GM12872 (cell line): ENCODE results near the gene IRS4.

ENCODE experiments used
- TF ChIP-seq, protein P1 (sequence below): IDR thresholded peaks from 3 replicates; pipeline ENCODE4 v1.5.1; 2011; ENCODE audit warnings: low read depth, mild to moderate bottlenecking, low read length, moderate library complexity; ENCODE audit not compliant: insufficient read depth

IRS4 gene

DNA sequence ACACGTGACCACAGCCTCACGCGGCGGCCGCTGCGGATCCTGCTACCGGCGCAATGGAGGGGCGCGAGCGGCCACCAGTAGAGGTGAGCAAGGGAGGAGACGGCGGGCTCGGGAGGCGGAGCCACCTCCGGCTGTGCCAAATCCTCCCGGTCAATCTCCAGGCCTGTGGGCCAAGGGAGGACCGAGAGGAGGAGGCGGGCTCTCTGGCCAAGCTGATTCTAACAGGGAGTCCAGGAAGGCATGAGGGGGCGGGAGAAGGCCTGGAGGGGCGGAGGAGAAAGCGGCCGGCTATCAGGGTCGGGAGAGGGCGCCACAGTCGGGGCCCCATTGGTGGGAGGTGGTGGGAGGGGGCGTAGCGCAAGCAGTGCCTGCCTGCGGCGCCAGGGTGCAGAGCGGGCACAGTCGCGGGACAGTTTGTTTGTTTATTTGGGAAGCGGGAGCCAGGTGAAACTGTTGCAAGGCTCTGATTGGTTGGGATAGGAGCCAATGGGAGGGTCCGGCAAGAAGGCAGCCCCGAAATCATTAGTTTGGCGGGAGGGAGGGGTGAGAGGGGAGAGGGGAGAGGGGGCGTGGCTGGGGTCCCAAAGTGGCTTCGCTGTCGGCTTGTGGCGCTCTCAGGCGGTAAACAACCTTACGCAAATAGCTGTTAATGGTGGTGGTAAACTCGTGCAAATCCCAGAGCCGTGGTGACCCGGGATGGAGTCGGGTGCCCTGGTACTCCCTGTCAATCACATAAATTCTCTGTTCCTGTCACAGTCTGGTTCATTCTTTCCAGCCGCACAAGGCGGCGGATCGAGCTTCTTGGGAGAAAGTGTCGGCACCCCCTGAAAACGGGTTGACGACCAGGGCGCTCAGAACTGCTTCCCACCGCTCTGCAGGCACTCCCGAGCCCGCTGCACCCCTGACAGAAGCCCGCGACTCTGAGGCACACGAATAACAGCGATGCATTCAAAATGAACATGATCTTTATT is at the start of gene IRS4:
TSS of gene IRS4 (minus strand) at position 55 of the 971 bp plus-strand sequence.
- TF ChIP-seq, protein P1, sequence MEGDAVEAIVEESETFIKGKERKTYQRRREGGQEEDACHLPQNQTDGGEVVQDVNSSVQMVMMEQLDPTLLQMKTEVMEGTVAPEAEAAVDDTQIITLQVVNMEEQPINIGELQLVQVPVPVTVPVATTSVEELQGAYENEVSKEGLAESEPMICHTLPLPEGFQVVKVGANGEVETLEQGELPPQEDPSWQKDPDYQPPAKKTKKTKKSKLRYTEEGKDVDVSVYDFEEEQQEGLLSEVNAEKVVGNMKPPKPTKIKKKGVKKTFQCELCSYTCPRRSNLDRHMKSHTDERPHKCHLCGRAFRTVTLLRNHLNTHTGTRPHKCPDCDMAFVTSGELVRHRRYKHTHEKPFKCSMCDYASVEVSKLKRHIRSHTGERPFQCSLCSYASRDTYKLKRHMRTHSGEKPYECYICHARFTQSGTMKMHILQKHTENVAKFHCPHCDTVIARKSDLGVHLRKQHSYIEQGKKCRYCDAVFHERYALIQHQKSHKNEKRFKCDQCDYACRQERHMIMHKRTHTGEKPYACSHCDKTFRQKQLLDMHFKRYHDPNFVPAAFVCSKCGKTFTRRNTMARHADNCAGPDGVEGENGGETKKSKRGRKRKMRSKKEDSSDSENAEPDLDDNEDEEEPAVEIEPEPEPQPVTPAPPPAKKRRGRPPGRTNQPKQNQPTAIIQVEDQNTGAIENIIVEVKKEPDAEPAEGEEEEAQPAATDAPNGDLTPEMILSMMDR: no peak

DNA sequence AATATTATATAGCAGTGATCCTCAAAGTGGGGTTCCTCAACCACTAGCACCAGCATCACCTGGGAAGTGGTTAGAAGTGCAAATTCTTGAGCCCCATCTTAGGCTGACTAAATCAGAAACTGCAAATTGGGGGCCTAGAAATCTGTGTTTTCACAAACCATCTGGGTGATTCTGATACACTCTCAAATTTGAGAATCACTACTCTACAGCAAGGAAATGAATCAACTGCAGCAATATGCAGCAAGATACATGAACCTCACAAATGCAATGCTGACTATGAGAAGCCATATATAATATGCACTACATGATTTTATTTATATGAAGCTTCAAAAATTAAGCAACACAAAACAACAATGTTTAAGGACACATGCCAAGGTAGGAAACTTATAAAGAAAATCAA is 36.2 kb upstream of the IRS4 start:
- TF ChIP-seq, protein P1: no peak

DNA sequence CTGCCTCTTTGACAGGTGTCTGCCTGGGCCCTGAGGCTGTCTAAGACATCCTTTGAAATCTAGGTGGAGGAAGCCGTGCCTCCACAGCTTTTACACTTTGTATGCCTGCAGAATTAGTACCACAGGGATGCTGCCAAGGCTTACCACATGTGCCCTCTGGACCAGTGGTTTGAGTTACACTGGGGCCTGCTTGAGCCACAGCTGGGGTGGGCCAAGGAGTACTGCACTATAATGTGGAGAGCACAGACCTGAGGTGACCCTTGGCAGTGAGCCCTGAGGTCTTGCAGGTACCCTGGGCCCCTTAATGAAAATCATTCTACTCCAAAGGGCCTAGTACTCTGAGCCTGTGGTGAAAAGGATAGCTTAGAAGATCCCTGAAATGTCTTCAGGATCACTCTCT is 27.2 kb upstream of the IRS4 start:
- TF ChIP-seq, protein P1: no peak

DNA sequence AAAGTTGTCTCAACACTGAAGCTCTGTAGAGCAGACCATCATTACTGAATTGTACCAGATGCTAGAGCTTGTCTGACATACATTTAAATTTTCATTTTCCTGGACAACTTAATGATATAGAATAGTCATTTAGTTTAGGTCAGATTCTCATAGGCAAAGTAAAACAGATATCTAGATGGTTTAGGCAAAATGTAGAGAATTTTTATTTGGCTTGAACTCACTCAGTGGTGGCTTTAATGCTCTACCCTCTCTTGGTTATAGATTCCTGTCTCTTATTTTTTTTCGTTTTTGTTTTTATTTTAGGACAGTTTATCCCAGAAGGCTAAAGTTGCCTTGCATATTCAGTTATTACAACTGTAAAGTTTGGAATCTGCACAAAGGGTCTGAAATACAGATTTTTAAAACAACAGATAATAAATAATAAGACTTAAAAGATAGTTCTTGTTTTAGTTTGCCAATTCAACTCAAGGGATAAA is 4.0 kb upstream of the IRS4 start:
- TF ChIP-seq, protein P1: no peak

DNA sequence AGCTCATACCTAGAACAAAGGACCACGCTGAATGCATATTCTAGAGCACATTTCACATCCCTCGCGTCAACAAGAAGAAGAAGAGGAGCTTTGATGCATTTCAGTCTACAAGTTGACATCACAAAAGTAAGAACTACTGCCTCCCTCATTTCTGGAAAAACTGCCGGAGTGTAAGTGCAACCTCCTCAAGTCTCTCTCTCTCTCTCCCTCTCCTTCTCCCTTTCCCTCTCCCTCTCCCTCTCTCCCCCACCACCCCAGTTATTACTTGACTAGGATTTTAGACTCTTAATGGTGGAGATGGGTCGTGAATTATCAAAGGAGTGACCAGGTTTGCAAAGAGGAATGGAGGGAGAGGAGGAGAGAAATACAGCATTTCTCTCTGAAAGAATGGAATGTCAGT is 1.4 kb upstream of the IRS4 start:
- TF ChIP-seq, protein P1: no peak

DNA sequence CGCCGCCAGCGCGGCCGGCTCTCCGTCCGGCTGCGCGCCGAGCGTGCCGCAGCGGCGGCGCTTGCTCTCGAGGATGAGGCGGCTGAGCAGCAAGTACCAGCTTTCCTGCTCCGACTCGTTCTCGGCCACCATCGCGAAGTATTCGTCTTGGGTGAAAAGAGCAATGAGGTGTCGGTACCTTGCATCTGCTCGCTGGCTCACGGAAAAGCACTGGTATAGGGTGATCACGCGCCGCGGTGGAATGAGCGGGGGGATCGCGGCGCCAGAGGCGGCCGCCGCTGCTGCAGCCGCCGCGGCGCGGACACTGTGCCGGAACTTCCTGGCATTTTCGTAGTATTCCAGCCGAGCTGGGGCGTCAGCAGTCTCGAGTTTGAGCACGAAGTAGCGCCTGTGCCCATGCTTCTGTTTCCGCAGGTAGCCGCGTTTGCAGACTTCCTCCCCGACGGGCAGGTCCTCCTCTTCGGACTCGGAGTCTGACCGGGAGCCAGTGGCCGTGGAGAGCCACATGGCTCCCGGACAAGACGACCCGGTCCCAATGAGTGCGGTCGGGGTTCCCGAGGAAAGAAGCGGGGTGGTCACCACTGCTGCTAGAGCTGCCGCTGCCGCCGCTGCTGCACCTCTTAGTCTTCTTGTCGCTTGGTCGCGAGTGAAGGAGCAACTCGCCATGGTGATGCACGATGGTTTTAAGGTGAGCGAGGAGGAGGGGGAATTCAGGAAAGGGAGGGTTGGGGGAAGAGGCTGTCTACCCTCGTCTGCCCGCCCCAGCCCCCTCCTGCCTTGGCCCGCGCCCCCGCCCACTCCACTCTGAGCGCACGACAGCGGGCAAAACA is 469 bp downstream of the IRS4 start:
- TF ChIP-seq, protein P1: no peak

DNA sequence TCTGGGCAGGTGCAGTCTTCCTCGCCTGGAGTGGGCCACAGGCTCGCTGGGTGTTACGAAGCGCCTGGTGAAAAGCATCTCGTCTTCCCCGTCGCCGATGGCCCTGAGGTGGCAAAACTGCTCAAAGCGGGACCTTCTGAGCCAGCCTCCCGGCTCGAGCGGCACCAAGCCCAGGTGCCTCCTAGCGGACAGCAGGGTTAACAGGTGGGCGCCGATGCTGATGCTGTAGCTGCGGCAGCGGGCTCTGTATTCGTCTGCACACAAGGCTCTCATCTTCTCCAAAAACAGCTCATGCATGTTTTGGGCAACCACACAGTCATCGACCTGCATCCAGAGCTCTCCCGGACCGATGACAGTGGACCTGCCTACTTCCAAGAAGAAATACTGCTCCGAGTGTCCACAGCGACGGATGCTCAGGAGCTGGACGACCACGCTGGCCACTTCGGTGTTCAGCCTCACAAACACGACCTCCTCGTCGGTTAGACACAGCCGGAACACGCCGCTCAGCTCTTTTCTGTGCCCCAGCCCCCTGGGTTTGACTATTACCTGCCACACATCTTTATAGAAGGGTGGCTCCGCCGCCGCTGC is 1.2 kb downstream of the IRS4 start:
- TF ChIP-seq, protein P1: 0 out of 3 replicates have a peak, but pooled peaks have one; percentile 16
